PFSK-1 (cell line): ENCODE results near the gene ASCL5.

Source experiments
- FOXP2 ChIP-seq: optimal IDR thresholded peaks from 2 replicates; pipeline ENCODE3; 2011; ENCODE audit warnings: borderline replicate concordance, control low read depth, inconsistent platforms; ENCODE audit not compliant: insufficient read depth; ENCODE audit errors: extremely low read length, extremely low read depth
- POLR2AphosphoS5 ChIP-seq: IDR thresholded peaks from 2 replicates; pipeline ENCODE4 v1.6.1; 2012; ENCODE audit warnings: low read depth, mild to moderate bottlenecking, control low read depth, low read length, moderate library complexity
- REST ChIP-seq, 2 experiments: IDR thresholded peaks; 2 replicates each; pipeline versions ENCODE4 v1.6.1 to v1.8.0; 2011 to 2012; ENCODE audit warnings: low read depth in 2 of 2, low read length in 2 of 2, control low read depth in 1 of 2, inconsistent platforms in 1 of 2, mild to moderate bottlenecking in 1 of 2, moderate library complexity in 1 of 2; ENCODE audit not compliant: insufficient read depth in 1 of 2
- SIN3A ChIP-seq: IDR thresholded peaks from 2 replicates; pipeline ENCODE4 v1.6.1; 2012; ENCODE audit warnings: mild to moderate bottlenecking, low read length, moderate library complexity, borderline replicate concordance; ENCODE audit not compliant: insufficient read depth
- TAF1 ChIP-seq: IDR thresholded peaks from 2 replicates; pipeline ENCODE4 v1.6.1; 2012; ENCODE audit warnings: low read length, control low read depth, borderline replicate concordance; ENCODE audit not compliant: insufficient read depth

Gene ASCL5

GRCh38 chr1:201108614-201109013, 18.4 kb downstream of the ASCL5 start:
- TF ChIP-seq FOXP2 (no peak), POLR2AphosphoS5 (no peak), REST (IDR thresholded peaks at IDR 0.05; ENCODE audit: insufficient read depth in 1 of 2, low read depth in 2 of 2, low read length in 2 of 2) (no peak), SIN3A (no peak), TAF1 (no peak)

GRCh38 chr1:201105688-201106087, 21.3 kb downstream of the ASCL5 start:
- TF ChIP-seq TAF1 (no peak), REST (IDR thresholded peaks at IDR 0.05; ENCODE audit: insufficient read depth in 1 of 2, low read depth in 2 of 2, low read length in 2 of 2) (no peak), SIN3A (no peak), FOXP2 (no peak), POLR2AphosphoS5 (no peak)

- TF ChIP-seq POLR2AphosphoS5 (no peak), REST (IDR thresholded peaks at IDR 0.05; ENCODE audit: insufficient read depth in 1 of 2, low read depth in 2 of 2, low read length in 2 of 2) (no peak), SIN3A (no peak), FOXP2 (no peak), TAF1 (no peak)
Observed at GRCh38 chr1:201104141-201104540, 22.8 kb downstream of the ASCL5 start.

GRCh38 chr1:201103666-201104065, 23.3 kb downstream of the ASCL5 start:
- TF ChIP-seq REST (IDR thresholded peaks at IDR 0.05; ENCODE audit: insufficient read depth in 1 of 2, low read depth in 2 of 2, low read length in 2 of 2) (no peak), SIN3A (no peak), FOXP2 (no peak), TAF1 (no peak), POLR2AphosphoS5 (no peak)

- TF ChIP-seq SIN3A = no peak
Observed at GRCh38 chr1:201100169-201100930, 26.6 kb downstream of the ASCL5 start.
